ENCODE measurements around the gene SYCN.
A peak's percentile ranks its signal among the peaks of the same experiment; 100 is the strongest.
"Not testable (repeated sequence)": the region's sequence is repeated elsewhere in the genome, so short reads cannot be mapped to it uniquely, and the experiment has no call there.

Gene SYCN

GRCh38 chr19:39218230-39219007 is 14.4 kb upstream of the SYCN start:
- no peak for TF ChIP-seq CTCF (IDR thresholded peaks at IDR 0.05; ENCODE audit: low read depth, low read length, missing control alignments)
- DNase-seq (ENCODE audit: extremely low read depth, low read depth) = no peak
- no peak overlapping the region for H3K4me3 ChIP-seq (replicated peaks; ENCODE audit: low read depth, low read length)

DNA sequence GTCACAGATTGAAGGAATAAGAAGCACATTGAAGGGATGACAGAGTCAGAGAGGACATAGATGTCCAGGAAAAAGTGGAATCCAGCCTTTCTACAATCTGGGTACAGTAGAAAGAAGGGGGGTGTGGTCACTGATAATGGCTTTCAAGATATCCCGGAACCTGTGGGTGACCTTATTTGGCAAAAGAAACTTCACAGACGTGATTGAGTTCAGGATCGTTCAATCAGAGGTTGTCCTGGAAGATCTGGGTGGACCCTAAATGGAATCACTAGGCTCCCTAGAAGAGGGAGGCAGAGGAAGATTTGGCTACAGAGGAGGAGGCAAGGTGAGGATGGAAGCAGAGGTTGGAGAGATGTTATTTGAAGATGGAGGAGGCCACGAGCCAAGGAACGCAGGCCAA is 13.0 kb upstream of the SYCN start:
- no peak for TF ChIP-seq CTCF (IDR thresholded peaks at IDR 0.05; ENCODE audit: low read depth, low read length, missing control alignments)
- DNase-seq (ENCODE audit: extremely low read depth, low read depth) = no peak
- no peak overlapping the region for H3K4me3 ChIP-seq (replicated peaks; ENCODE audit: low read depth, low read length)

DNA sequence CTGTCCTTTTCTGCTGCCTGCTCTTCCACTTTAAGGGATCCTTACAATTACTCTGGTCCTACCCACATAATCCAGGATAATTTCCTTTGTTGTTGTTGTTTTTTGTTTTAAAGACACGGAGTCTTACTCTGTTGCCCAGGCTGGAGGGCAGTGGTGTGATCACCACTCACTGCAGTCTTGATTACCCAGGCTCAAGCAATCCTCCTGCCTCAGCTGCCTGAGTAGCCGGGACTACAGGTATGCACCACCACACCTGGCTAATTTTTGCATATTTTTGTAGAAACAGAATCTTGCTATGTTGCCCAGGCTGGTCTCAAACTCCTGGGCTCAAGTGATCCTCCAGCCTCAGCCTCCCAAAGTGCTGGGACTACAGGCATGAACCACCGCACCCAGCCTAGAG is 11.3 kb upstream of the SYCN start:
- not testable (repeated sequence) for DNase-seq (ENCODE audit: extremely low read depth, low read depth); H3K4me3 ChIP-seq (replicated peaks; ENCODE audit: low read depth, low read length)

DNA sequence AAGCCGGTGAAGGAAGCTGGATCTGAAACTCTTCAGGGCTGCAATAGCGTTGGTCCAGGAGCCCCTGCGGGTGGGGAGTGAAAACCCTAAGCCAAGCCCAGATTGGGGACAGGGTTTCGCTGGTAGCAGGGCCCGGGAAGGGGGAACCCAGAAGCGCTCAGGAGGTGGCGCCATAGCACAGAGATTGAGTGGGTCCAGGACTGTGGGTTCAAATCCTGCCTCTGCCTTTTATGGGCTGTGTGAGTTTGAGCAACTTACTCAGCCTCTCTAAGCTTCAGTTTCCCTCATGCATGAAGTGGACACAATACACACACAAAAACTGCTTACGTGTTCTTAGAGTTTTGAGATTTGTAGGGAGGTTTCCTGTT is 8.3 kb upstream of the SYCN start:
- H3K4me3 ChIP-seq (replicated peaks; ENCODE audit: low read depth, low read length) = no peak overlapping the region
- no peak for DNase-seq (ENCODE audit: extremely low read depth, low read depth)
- peak; percentile 53 for TF ChIP-seq CTCF (IDR thresholded peaks at IDR 0.05; ENCODE audit: low read depth, low read length, missing control alignments)

DNA sequence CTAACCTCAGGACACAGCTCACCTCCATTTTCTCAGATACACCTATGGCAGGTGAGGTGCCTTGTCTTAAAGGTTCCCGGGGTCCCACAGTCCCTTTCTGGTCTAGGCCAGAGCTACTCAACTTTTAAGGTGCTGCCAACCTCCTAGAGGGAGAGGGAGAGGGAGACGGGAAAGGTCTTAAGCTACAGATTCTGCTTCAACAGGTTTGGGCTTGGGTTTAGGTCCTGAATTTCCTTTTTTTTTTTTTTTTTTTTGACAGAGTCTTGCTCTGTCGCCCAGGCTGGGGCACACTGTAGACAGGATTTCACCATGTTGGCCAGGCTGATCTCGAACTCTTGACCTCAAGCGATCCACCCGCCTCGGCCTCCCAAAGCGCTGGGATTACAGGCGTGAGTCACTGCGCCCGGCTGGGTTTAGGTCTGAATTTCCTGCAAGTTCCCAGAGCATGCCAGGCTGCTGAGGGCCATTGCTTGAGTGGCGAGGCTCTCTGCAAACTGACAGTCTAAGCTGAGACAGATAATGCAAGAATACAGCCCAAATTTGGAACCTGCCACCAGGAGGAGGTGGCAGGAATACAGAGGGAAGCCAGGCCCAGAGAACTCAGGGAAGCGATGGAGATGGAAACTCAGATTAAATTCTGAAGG is 7.8 kb upstream of the SYCN start:
- DNase-seq (ENCODE audit: extremely low read depth, low read depth) = no peak
- no peak overlapping the region for H3K4me3 ChIP-seq (replicated peaks; ENCODE audit: low read depth, low read length)
- no peak for TF ChIP-seq CTCF (IDR thresholded peaks at IDR 0.05; ENCODE audit: low read depth, low read length, missing control alignments)

GRCh38 chr19:39209196-39209595 is 5.1 kb upstream of the SYCN start:
- no peak overlapping the region for H3K4me3 ChIP-seq (replicated peaks; ENCODE audit: low read depth, low read length)
- TF ChIP-seq CTCF (IDR thresholded peaks at IDR 0.05; ENCODE audit: low read depth, low read length, missing control alignments) = no peak
- no peak for DNase-seq (ENCODE audit: extremely low read depth, low read depth)

DNA sequence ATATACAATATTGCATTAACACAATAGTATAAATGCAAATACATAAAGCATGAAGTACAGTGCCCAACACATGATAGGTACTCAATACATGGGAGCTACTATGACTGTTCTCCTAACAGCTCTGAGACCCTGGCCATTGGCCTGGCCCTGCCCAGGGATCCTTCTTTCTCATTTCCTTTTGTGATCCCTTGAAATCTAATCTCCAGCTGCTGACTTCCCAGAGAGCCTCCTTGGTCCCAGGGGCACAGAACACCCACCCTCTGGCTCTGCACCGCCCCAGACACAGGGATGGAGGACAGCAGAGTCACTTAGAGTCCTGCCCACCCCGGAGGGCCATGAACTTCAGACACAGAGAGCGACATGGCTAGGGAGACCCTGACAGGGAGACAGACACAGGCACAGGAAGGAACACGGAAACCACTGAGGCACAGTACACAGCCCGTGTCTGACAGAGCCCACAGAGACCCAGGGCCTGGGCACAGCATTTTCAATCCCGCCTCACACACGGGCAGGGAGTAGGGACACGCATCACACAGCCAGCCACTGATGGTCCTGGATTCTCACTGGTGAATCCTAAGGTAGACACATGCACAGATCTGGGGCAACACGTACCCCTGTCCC is 4.2 kb upstream of the SYCN start:
- no peak overlapping the region for H3K4me3 ChIP-seq (replicated peaks; ENCODE audit: low read depth, low read length)
- no peak for TF ChIP-seq CTCF (IDR thresholded peaks at IDR 0.05; ENCODE audit: low read depth, low read length, missing control alignments)
- DNase-seq (ENCODE audit: extremely low read depth, low read depth) = no peak
